Activated CD8-positive, alpha-beta memory T cell treated with anti-CD3 and anti-CD28 coated beads, Interleukin-2, amount 10 ng/mL, durations not matched to agents 7 days and 5 days (primary cell): ENCODE data around the gene LRRC36. TPM values are rescaled to one million over a fixed set of nuclear protein-coding genes. Genes with fewer than 3 reads are reported as not detected.

Experiments used
- ATAC-seq: fragments of 150-1000 bp; cut with Tn5 transposase; one replicate; pipeline ENCODE4 v1.10.0; 2021; ENCODE audit warnings: moderate library complexity
- CTCF ChIA-PET: fragments of 350-600 bp; sonication (Branson Sonifier 250); formaldehyde crosslinking; loops from one replicate; lab custom pipeline; 2021; ENCODE audit warnings: antibody characterized with exemption; lab: Charles Lee
- DNase-seq: peaks from one replicate; pipeline ENCODE4 v3.0.0-alpha.2; 2020
- H3K27ac Mint-ChIP-seq: one replicate; pipeline ENCODE4 v1.8.0; 2021; ENCODE audit warnings: mild to moderate bottlenecking, mixed read lengths
- H3K27me3 Mint-ChIP-seq: one replicate; pipeline ENCODE4 v1.8.0; 2021; ENCODE audit warnings: mixed read lengths
- H3K36me3 Mint-ChIP-seq: one replicate; pipeline ENCODE4 v1.8.0; 2021; ENCODE audit warnings: mild to moderate bottlenecking, mixed read lengths
- H3K4me1 Mint-ChIP-seq: one replicate; pipeline ENCODE4 v1.8.0; 2021; ENCODE audit warnings: mixed read lengths
- H3K4me3 Mint-ChIP-seq: one replicate; pipeline ENCODE4 v1.8.0; 2021; ENCODE audit warnings: mild to moderate bottlenecking, moderate library complexity, mixed read lengths
- H3K9me3 Mint-ChIP-seq: one replicate; pipeline ENCODE4 v1.8.0; 2022; ENCODE audit warnings: low read depth, mixed read lengths
- total RNA-seq, 2 experiments: library from RNA; stranded (reverse); gene quantifications; one replicate each; pipeline ENCODE4 v1.2.3, GENCODE V29; 2021

LRRC36 gene
- total RNA-seq, 2 experiments from 2014 or later: 0.45 to 1.0 TPM

GRCh38 chr16:67391424-67392300 is 65.0 kb downstream of the LRRC36 start:
- H3K4me1 Mint-ChIP-seq: peaks cover 7% of the 10 kb centered on the region
- ATAC-seq: no peak
- no peaks in the 10 kb centered on the region for H3K36me3 Mint-ChIP-seq
- CTCF ChIA-PET: interaction anchor here (0.6 to 1.7 kb wide), 3 partner anchors 25 to 146 kb away, joined by 3 to 5 read pairs (median 4); partner anchors contain the start of gene ZDHHC1
- peaks cover 42% of the 10 kb centered on the region for H3K27me3 Mint-ChIP-seq
- H3K27ac Mint-ChIP-seq: no peak overlapping the region
- H3K9me3 Mint-ChIP-seq: no peaks in the 10 kb centered on the region
- DNase-seq: no peak
- no peak overlapping the region for H3K4me3 Mint-ChIP-seq

GRCh38 chr16:67392301-67393059 is 65.9 kb downstream of the LRRC36 start:
- Mint-ChIP-seq H3K4me1 (peaks cover 7% of the 10 kb centered on the region), H3K27me3 (peaks cover 42% of the 10 kb centered on the region), H3K4me3 (no peak overlapping the region), H3K9me3 (no peaks in the 10 kb centered on the region), H3K27ac (no peak overlapping the region), H3K36me3 (no peaks in the 10 kb centered on the region)
- no peak for ATAC-seq
- CTCF ChIA-PET: interaction anchor here (0.9 to 1.8 kb wide), 6 partner anchors 10 to 112 kb away, joined by 3 to 5 read pairs (median 5); partner anchors contain the start of genes KCTD19, LRRC36 and ZDHHC1
- no peak for DNase-seq

GRCh38 chr16:67393111-67393787 is 66.6 kb downstream of the LRRC36 start, which contains the start of gene TPPP3:
Gene TPPP3, minus strand, starts transcription at chr16:67393498. Its CDS starts 2,387 bp downstream, at chr16:67391111.
- no peak within 1 kb of the TSS for H3K4me3 Mint-ChIP-seq
- H3K27me3 Mint-ChIP-seq: peaks cover 39% of the 10 kb centered on the region
- DNase-seq (peak; percentile 58), ATAC-seq (peak; percentile 66)
- H3K36me3 Mint-ChIP-seq: no peaks in the 10 kb centered on the region
- H3K27ac Mint-ChIP-seq: no peak within 1 kb of the TSS
- peaks cover 7% of the 10 kb centered on the region for H3K4me1 Mint-ChIP-seq
- H3K9me3 Mint-ChIP-seq: no peaks in the 10 kb centered on the region
- CTCF ChIA-PET: interaction anchor here (0.9 to 1.8 kb wide), 8 partner anchors 9 to 133 kb away, joined by 3 to 5 read pairs (median 5); partner anchors contain the start of genes KCTD19, LRRC36 and ZDHHC1

- DNase-seq (no peak), ATAC-seq (no peak)
- CTCF ChIA-PET: interaction anchor here (0.9 to 1.8 kb wide), 8 partner anchors 20 to 134 kb away, joined by 3 to 5 read pairs (median 4); partner anchors contain the start of genes KCTD19, LRRC36 and ZDHHC1
- H3K27ac Mint-ChIP-seq: no peak overlapping the region
- no peaks in the 10 kb centered on the region for H3K9me3 Mint-ChIP-seq
- H3K27me3 Mint-ChIP-seq: peaks cover 37% of the 10 kb centered on the region
- H3K4me1 Mint-ChIP-seq: peaks cover 7% of the 10 kb centered on the region
- H3K4me3 Mint-ChIP-seq: no peak overlapping the region
- no peaks in the 10 kb centered on the region for H3K36me3 Mint-ChIP-seq
Observed at GRCh38 chr16:67393788-67394154, 67.2 kb downstream of the LRRC36 start.

- CTCF ChIA-PET: interaction anchor here (0.9 to 1.8 kb wide), 7 partner anchors 21 to 134 kb away, joined by 3 to 5 read pairs (median 4); partner anchors contain the start of genes KCTD19 and LRRC36
- H3K27me3 Mint-ChIP-seq: peaks cover 37% of the 10 kb centered on the region
- no peak for DNase-seq
- H3K36me3 Mint-ChIP-seq: no peaks in the 10 kb centered on the region
- no peak overlapping the region for H3K27ac Mint-ChIP-seq
- H3K9me3 Mint-ChIP-seq: no peaks in the 10 kb centered on the region
- peaks cover 7% of the 10 kb centered on the region for H3K4me1 Mint-ChIP-seq
- H3K4me3 Mint-ChIP-seq: no peak overlapping the region
- no peak for ATAC-seq
Observed at GRCh38 chr16:67394155-67395104, 67.8 kb downstream of the LRRC36 start.

GRCh38 chr16:67395105-67395457 is 68.5 kb downstream of the LRRC36 start:
- Mint-ChIP-seq H3K36me3 (no peaks in the 10 kb centered on the region), H3K4me3 (no peak overlapping the region), H3K27ac (no peak overlapping the region), H3K27me3 (peaks cover 37% of the 10 kb centered on the region), H3K9me3 (no peaks in the 10 kb centered on the region), H3K4me1 (peaks cover 7% of the 10 kb centered on the region)
- ATAC-seq (no peak), DNase-seq (no peak)
- CTCF ChIA-PET: no interaction called here

GRCh38 chr16:67395458-67396158 is 69.0 kb downstream of the LRRC36 start:
- no peak for DNase-seq
- no peak overlapping the region for H3K4me3 Mint-ChIP-seq
- no peaks in the 10 kb centered on the region for H3K9me3 Mint-ChIP-seq
- no peaks in the 10 kb centered on the region for H3K36me3 Mint-ChIP-seq
- H3K27ac Mint-ChIP-seq: no peak overlapping the region
- CTCF ChIA-PET: no interaction called here
- peaks cover 7% of the 10 kb centered on the region for H3K4me1 Mint-ChIP-seq
- H3K27me3 Mint-ChIP-seq: peaks cover 37% of the 10 kb centered on the region
- ATAC-seq: no peak

GRCh38 chr16:67396159-67397035 is 69.8 kb downstream of the LRRC36 start:
- CTCF ChIA-PET: no interaction called here
- no peak overlapping the region for H3K27ac Mint-ChIP-seq

GRCh38 chr16:67397036-67397801 is 70.6 kb downstream of the LRRC36 start:
- no peaks in the 10 kb centered on the region for H3K9me3 Mint-ChIP-seq
- DNase-seq (no peak), ATAC-seq (no peak)
- H3K4me1 Mint-ChIP-seq: peaks cover 7% of the 10 kb centered on the region
- peaks cover 38% of the 10 kb centered on the region for H3K27me3 Mint-ChIP-seq
- H3K4me3 Mint-ChIP-seq: no peak overlapping the region
- H3K27ac Mint-ChIP-seq: no peak overlapping the region
- no peaks in the 10 kb centered on the region for H3K36me3 Mint-ChIP-seq
- CTCF ChIA-PET: no interaction called here

More at GRCh38 chr16:67396159-67397035, 69.8 kb downstream of the LRRC36 start:
- Mint-ChIP-seq H3K4me1 (peaks cover 7% of the 10 kb centered on the region), H3K36me3 (no peaks in the 10 kb centered on the region), H3K4me3 (no peak overlapping the region), H3K27me3 (peaks cover 37% of the 10 kb centered on the region), H3K9me3 (no peaks in the 10 kb centered on the region)
- ATAC-seq (no peak), DNase-seq (no peak)

- CTCF ChIA-PET: interaction anchor here (1.7 to 2.9 kb wide), 4 partner anchors 17 to 120 kb away, joined by 4 to 12 read pairs (median 6); no protein-coding TSS in a partner anchor
- Mint-ChIP-seq H3K27ac (no peak overlapping the region), H3K27me3 (peaks cover 31% of the 10 kb centered on the region), H3K4me3 (no peak overlapping the region), H3K9me3 (no peaks in the 10 kb centered on the region), H3K4me1 (peaks cover 7% of the 10 kb centered on the region), H3K36me3 (no peaks in the 10 kb centered on the region)
- ATAC-seq (no peak), DNase-seq (no peak)
Observed at GRCh38 chr16:67397812-67398545, 71.4 kb downstream of the LRRC36 start.
